Activated CD8-positive, alpha-beta memory T cell treated with anti-CD3 and anti-CD28 coated beads for 24 hours (primary cell): Measurements from ENCODE around the gene SLC25A34.

Source experiments
- DNase-seq: peaks from one replicate; pipeline ENCODE4 v3.0.0-alpha.2; 2020

Gene SLC25A34

GRCh38 chr1:15714406-15715136 lies 21.5 kb upstream of the SLC25A34 start:
- DNase-seq = no peak

- DNase-seq = no peak
These were observed 18.5 kb upstream of the SLC25A34 start for GRCh38 chr1:15717418-15718125.

GRCh38 chr1:15718199-15718601 lies 17.9 kb upstream of the SLC25A34 start:
- no peak for DNase-seq

GRCh38 chr1:15719381-15720120 lies 16.5 kb upstream of the SLC25A34 start:
- DNase-seq = no peak

GRCh38 chr1:15720861-15721260 lies 15.2 kb upstream of the SLC25A34 start:
- DNase-seq = no peak

- DNase-seq = no peak
These were observed 13.6 kb upstream of the SLC25A34 start for GRCh38 chr1:15722411-15722810.

GRCh38 chr1:15722836-15723532 lies 13.1 kb upstream of the SLC25A34 start:
- DNase-seq = no peak

- DNase-seq = no peak
These were observed 12.3 kb upstream of the SLC25A34 start for GRCh38 chr1:15723631-15724246.

- DNase-seq = no peak
These were observed 10.8 kb upstream of the SLC25A34 start for GRCh38 chr1:15724949-15725880.

- DNase-seq = no peak
These were observed 9.6 kb upstream of the SLC25A34 start for GRCh38 chr1:15726508-15726907.

- no peak for DNase-seq
These were observed 9.0 kb upstream of the SLC25A34 start for GRCh38 chr1:15727021-15727420.

- no peak for DNase-seq
These were observed 8.6 kb upstream of the SLC25A34 start for GRCh38 chr1:15727424-15727823.

GRCh38 chr1:15727866-15728534 lies 8.1 kb upstream of the SLC25A34 start:
- no peak for DNase-seq

- DNase-seq = no peak
These were observed 7.0 kb upstream of the SLC25A34 start for GRCh38 chr1:15728937-15729657.

- no peak for DNase-seq
These were observed 5.6 kb upstream of the SLC25A34 start for GRCh38 chr1:15730423-15730822.

GRCh38 chr1:15730936-15731335 lies 5.1 kb upstream of the SLC25A34 start:
- DNase-seq = no peak

- DNase-seq = no peak
These were observed 4.0 kb upstream of the SLC25A34 start for GRCh38 chr1:15731735-15732685.

- DNase-seq = no peak
These were observed 3.4 kb upstream of the SLC25A34 start for GRCh38 chr1:15732686-15733081.

- DNase-seq = no peak
These were observed 2.8 kb upstream of the SLC25A34 start for GRCh38 chr1:15733218-15733725.
